Gastroesophageal sphincter (tissue), 3 donors: ENCODE results near the gene DOCK2.

Source experiments
- POLR2AphosphoS5 ChIP-seq: sonication (generic); formaldehyde crosslinking; IDR thresholded peaks from one replicate; pipeline ENCODE4 v1.6.1; 2017; ENCODE audit warnings: antibody characterized with exemption
- TF ChIP-seq, protein P1 (sequence below), 4 experiments: fragments of 200-600 bp in 2 of 4; fragments of 450-650 bp in 2 of 4; sonication (generic) in 1 of 4; IDR thresholded peaks; one replicate each; pipeline ENCODE4 v1.5.1; 2017 to 2019; ENCODE audit warnings: antibody characterized with exemption in 4 of 4, mild to moderate bottlenecking in 2 of 4, moderate library complexity in 2 of 4

- TF ChIP-seq, protein P1, sequence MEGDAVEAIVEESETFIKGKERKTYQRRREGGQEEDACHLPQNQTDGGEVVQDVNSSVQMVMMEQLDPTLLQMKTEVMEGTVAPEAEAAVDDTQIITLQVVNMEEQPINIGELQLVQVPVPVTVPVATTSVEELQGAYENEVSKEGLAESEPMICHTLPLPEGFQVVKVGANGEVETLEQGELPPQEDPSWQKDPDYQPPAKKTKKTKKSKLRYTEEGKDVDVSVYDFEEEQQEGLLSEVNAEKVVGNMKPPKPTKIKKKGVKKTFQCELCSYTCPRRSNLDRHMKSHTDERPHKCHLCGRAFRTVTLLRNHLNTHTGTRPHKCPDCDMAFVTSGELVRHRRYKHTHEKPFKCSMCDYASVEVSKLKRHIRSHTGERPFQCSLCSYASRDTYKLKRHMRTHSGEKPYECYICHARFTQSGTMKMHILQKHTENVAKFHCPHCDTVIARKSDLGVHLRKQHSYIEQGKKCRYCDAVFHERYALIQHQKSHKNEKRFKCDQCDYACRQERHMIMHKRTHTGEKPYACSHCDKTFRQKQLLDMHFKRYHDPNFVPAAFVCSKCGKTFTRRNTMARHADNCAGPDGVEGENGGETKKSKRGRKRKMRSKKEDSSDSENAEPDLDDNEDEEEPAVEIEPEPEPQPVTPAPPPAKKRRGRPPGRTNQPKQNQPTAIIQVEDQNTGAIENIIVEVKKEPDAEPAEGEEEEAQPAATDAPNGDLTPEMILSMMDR (IDR thresholded peaks at IDR 0.05), result no peak
- TF ChIP-seq POLR2AphosphoS5, result no peak
Measured at GRCh38 chr5:169694091-169694625, 57.1 kb downstream of the DOCK2 start.
